HL-60 (cell line): ENCODE measurements around the gene EXOC4.

ENCODE experiments used
- DNase-seq, 2 experiments: peaks; one replicate each; pipeline ENCODE4 v3.0.0-alpha.2; 2010 to 2020; ENCODE audit warnings: low read depth in 1 of 2, low spot score in 1 of 2
- H3K27ac ChIP-seq: fragments of 250-450 bp; sonication (Bioruptor Pico); replicated peaks from 2 replicates; pipeline ENCODE4 v1.5.1; 2020; ENCODE audit warnings: mild to moderate bottlenecking, moderate library complexity
- H3K27me3 ChIP-seq: fragments of 250-450 bp; sonication (Bioruptor Pico); 2 replicates; pipeline ENCODE4 v1.5.1; 2021; ENCODE audit warnings: mild to moderate bottlenecking, moderate library complexity; ENCODE audit not compliant: insufficient read depth, poor library complexity, severe bottlenecking
- H3K4me3 ChIP-seq: replicated peaks from 2 replicates; pipeline ENCODE4 v1.5.1; 2011; ENCODE audit warnings: mild to moderate bottlenecking, control low read depth, low read length; ENCODE audit not compliant: insufficient read depth
- CTCF ChIP-seq: IDR thresholded peaks from one replicate; pipeline ENCODE4 v1.5.1; 2011; ENCODE audit warnings: low read length, control low read depth, inconsistent platforms; ENCODE audit not compliant: insufficient read depth
- GABPA ChIP-seq: IDR thresholded peaks from 2 replicates; pipeline ENCODE4 v1.6.1; 2012; ENCODE audit warnings: low read depth
- POLR2AphosphoS5 ChIP-seq: IDR thresholded peaks from 2 replicates; pipeline ENCODE4 v1.6.1; 2012; ENCODE audit warnings: low read depth
- REST ChIP-seq: IDR thresholded peaks from 2 replicates; pipeline ENCODE4 v1.6.1; 2012; ENCODE audit warnings: low read depth; ENCODE audit not compliant: insufficient replicate concordance
- SPI1 ChIP-seq: IDR thresholded peaks from 2 replicates; pipeline ENCODE4 v1.6.1; 2012; ENCODE audit warnings: low read depth, mild to moderate bottlenecking, borderline replicate concordance

The EXOC4 gene

DNA sequence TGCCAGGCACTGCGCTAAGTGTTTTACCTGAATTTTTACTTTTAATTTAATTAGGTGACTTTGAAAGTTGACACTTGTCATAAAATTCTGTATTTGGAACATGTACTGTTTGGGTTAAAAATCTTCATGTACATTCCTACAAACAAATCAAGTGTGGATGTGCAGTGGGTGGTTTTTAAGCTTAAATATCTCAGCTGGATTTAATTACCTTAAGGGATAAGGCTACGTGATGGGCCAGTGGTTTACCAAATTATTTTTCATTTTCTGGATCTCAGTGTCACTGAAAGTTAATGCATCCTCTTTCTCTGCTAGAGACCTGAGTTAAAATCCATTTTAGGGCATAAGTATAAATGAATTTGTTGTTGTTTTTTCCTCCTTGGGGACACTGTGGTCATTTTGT lies 51.1 kb downstream of the EXOC4 start:
- Histone ChIP-seq H3K4me3 (no peak overlapping the region), H3K27ac (no peak overlapping the region), H3K27me3 (no peaks in the 10 kb centered on the region)
- no peak for DNase-seq
- TF ChIP-seq REST: no peak
- no peak for TF ChIP-seq CTCF

DNA sequence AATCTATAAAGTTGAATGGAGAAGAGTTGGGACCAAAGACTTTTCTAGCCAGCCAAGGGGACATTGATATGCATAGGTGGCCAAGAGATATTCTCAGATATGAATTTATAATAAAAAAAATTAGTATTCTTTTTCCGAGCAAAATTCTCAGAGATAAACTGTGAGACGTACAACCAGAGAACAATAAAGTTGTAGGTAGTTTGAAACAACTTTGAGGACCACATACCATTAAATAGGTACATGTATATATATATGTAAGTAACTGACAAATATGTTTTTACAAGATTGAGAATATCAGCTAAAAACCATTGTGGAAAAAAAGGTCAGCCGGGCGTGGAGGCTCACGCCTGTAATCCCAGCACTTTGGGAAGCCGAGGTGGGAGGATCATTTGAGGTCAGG lies 56.5 kb downstream of the EXOC4 start:
- TF ChIP-seq GABPA (no peak), POLR2AphosphoS5 (no peak), SPI1 (no peak), REST (no peak), CTCF (no peak)
- H3K27ac ChIP-seq: no peak overlapping the region
- DNase-seq: no peak
- H3K4me3 ChIP-seq: no peak overlapping the region
- H3K27me3 ChIP-seq: no peaks in the 10 kb centered on the region

DNA sequence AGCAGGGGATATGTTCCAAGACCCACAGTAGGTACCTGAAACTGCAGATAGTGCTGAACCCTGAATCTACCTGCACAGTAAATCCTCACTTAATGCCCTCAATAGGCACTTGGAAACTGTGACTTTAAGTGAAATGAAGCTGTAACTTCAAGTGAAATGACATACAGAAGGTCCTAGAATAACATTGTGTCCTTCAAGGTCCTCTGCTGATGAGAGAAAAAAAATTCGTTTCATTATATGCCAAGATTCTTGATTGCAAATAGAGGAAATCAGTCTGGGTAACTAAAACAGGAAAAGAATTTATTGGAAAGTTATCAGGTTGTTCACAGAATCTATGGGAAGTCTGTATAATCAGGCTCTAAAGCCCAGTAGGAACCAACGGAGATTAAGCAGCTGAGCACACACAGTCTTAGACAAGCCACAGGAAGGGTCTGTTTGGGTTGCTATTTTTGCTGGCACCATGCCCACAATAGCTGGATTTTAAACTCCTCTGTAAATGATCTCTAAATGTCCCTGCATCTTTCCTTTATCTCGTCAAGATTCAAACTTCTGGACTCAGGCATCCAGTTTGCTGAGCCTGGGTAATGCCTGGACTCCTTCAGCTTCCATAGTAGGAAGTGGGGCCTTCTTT lies 57.5 kb downstream of the EXOC4 start:
- no peak for DNase-seq
- Histone ChIP-seq H3K27ac (no peak overlapping the region), H3K27me3 (no peaks in the 10 kb centered on the region), H3K4me3 (no peak overlapping the region)
- TF ChIP-seq REST: no peak
- no peak for TF ChIP-seq SPI1
- TF ChIP-seq POLR2AphosphoS5: no peak
- TF ChIP-seq CTCF: no peak
- TF ChIP-seq GABPA: no peak
